Measurements from ENCODE around the gene LRRC7.

DNA sequence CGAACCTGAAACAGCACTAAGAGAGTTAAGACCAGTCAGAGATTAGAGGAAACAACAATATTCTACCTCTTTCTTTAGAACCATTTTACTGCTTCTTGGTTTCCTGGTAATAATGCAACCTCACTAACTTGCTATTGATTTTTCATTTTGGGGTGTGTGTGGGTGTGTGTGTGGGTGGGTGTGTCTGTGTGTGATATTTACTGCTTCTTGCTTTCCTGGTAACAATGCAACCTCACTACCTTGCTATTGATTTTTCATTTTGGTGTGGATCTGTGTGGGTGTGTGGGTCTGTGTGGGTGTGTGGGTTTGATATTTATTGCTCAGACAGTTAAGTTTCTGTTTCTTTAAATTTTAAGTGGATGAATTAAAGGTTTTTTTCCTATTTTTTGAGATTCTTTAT lies 208.8 kb downstream of the LRRC7 start:
- TF ChIP-seq CTCF (IDR thresholded peaks at IDR 0.05; ENCODE audit: low read length) (no peak), EZH2 (IDR thresholded peaks at IDR 0.05; ENCODE audit: borderline replicate concordance, low read length) (no peak)
